Panc1 (cell line): ENCODE results near the gene PAK1.

Experiments used
- POLR2AphosphoS5 ChIP-seq: IDR thresholded peaks from 2 replicates; pipeline ENCODE4 v1.6.1; 2012; ENCODE audit warnings: mild to moderate bottlenecking, low read depth, low read length, moderate library complexity
- TF ChIP-seq, protein P1 (sequence below): fragments of 450-650 bp; IDR thresholded peaks from 2 replicates; pipeline ENCODE4 v1.5.1; 2017; ENCODE audit warnings: mild to moderate bottlenecking

DNA sequence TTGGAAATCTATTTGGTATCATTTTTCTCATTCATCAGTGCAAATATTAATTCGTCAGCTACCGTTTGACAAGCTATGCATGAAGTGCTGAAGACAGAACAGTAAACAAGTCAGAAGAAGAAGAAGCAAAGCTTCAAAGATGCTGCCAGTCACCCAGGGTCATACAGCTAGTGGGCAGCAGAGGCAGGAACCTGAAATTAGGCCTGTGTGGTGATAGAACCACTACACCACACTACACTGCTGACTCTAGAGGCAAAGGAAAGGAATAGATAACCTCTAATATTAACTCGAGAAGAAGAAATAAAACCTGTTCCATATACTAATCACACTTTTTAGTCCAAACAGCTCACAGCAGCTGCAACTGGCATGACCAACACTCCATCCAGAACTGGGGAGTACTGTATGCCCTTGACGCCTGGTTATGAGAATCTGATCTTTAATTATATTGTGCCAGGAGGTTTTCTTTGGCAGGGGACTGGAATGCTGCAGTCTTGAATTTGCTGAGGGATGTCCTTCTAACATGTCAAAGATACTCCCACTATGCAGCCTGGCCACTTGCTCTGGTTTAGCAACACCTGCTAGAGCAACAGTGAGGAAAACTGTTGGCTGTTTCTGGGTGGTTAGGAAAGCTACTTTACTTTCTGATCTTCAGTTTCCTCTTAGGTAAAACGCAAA, 73.0 kb downstream of the PAK1 start:
- TF ChIP-seq, protein P1, sequence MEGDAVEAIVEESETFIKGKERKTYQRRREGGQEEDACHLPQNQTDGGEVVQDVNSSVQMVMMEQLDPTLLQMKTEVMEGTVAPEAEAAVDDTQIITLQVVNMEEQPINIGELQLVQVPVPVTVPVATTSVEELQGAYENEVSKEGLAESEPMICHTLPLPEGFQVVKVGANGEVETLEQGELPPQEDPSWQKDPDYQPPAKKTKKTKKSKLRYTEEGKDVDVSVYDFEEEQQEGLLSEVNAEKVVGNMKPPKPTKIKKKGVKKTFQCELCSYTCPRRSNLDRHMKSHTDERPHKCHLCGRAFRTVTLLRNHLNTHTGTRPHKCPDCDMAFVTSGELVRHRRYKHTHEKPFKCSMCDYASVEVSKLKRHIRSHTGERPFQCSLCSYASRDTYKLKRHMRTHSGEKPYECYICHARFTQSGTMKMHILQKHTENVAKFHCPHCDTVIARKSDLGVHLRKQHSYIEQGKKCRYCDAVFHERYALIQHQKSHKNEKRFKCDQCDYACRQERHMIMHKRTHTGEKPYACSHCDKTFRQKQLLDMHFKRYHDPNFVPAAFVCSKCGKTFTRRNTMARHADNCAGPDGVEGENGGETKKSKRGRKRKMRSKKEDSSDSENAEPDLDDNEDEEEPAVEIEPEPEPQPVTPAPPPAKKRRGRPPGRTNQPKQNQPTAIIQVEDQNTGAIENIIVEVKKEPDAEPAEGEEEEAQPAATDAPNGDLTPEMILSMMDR, result peak; percentile 31
- TF ChIP-seq POLR2AphosphoS5, result no peak
